ENCODE results near the gene CLEC2L. TPM values are rescaled to one million over a fixed set of nuclear protein-coding genes. Genes with fewer than 3 reads are reported as not detected.
A peak's percentile ranks its signal among the peaks of the same experiment; 100 is the strongest.

Gene CLEC2L
- 2.0 TPM for total RNA-seq

- DNase-seq (ENCODE audit: low spot score in 2 of 2) (peak; percentile 43 to 58), FAIRE-seq (no peak)
Measured at GRCh38 chr7:139523199-139523941, at the start of gene CLEC2L. Gene CLEC2L, plus strand, starts transcription at chr7:139523685. Its CDS starts 243 bp downstream, at chr7:139523928.

GRCh38 chr7:139476139-139476538 lies 47.3 kb upstream of the CLEC2L start:
- FAIRE-seq (no peak), DNase-seq (ENCODE audit: low spot score in 2 of 2) (no peak)

- FAIRE-seq: no peak
Measured at GRCh38 chr7:139476891-139477290, 46.6 kb upstream of the CLEC2L start.

GRCh38 chr7:139479620-139480019 lies 43.9 kb upstream of the CLEC2L start:
- FAIRE-seq (no peak), DNase-seq (ENCODE audit: low spot score in 2 of 2) (no peak)

More at GRCh38 chr7:139476891-139477290, 46.6 kb upstream of the CLEC2L start:
- DNase-seq (ENCODE audit: low spot score in 2 of 2): no peak

GRCh38 chr7:139481364-139481763 lies 42.1 kb upstream of the CLEC2L start:
- no peak for FAIRE-seq
- no peak for DNase-seq (ENCODE audit: low spot score in 2 of 2)

GRCh38 chr7:139482122-139482521 lies 41.4 kb upstream of the CLEC2L start:
- DNase-seq (ENCODE audit: low spot score in 2 of 2): no peak
- FAIRE-seq: no peak

- FAIRE-seq (no peak), DNase-seq (ENCODE audit: low spot score in 2 of 2) (no peak)
Measured at GRCh38 chr7:139482662-139483466, 40.6 kb upstream of the CLEC2L start.

- FAIRE-seq (no peak), DNase-seq (ENCODE audit: low spot score in 2 of 2) (no peak)
Measured at GRCh38 chr7:139487366-139488080, 36.0 kb upstream of the CLEC2L start.

GRCh38 chr7:139488810-139489209 lies 34.7 kb upstream of the CLEC2L start:
- DNase-seq (ENCODE audit: low spot score in 2 of 2): no peak
- no peak for FAIRE-seq

- DNase-seq (ENCODE audit: low spot score in 2 of 2): no peak
Measured at GRCh38 chr7:139490130-139490529, 33.4 kb upstream of the CLEC2L start.

GRCh38 chr7:139492293-139492692 lies 31.2 kb upstream of the CLEC2L start:
- DNase-seq (ENCODE audit: low spot score in 2 of 2): no peak
- FAIRE-seq: no peak

More at GRCh38 chr7:139490130-139490529, 33.4 kb upstream of the CLEC2L start:
- FAIRE-seq: no peak

- FAIRE-seq: no peak
- peak in 1 of 2 donors; percentile 26 for DNase-seq (ENCODE audit: low spot score in 2 of 2)
Measured at GRCh38 chr7:139494835-139495579, 28.5 kb upstream of the CLEC2L start.

- FAIRE-seq (no peak), DNase-seq (ENCODE audit: low spot score in 2 of 2) (no peak)
Measured at GRCh38 chr7:139495580-139496125, 27.8 kb upstream of the CLEC2L start.

- FAIRE-seq: no peak
- no peak for DNase-seq (ENCODE audit: low spot score in 2 of 2)
Measured at GRCh38 chr7:139496528-139496927, 27.0 kb upstream of the CLEC2L start.

- FAIRE-seq (no peak), DNase-seq (ENCODE audit: low spot score in 2 of 2) (no peak)
Measured at GRCh38 chr7:139500770-139501138, 22.7 kb upstream of the CLEC2L start.

GRCh38 chr7:139502226-139502625 lies 21.3 kb upstream of the CLEC2L start:
- FAIRE-seq: no peak
- no peak for DNase-seq (ENCODE audit: low spot score in 2 of 2)

GRCh38 chr7:139505563-139505962 lies 17.9 kb upstream of the CLEC2L start:
- DNase-seq (ENCODE audit: low spot score in 2 of 2) (no peak), FAIRE-seq (no peak)

GRCh38 chr7:139509535-139509934 lies 13.9 kb upstream of the CLEC2L start:
- FAIRE-seq (no peak), DNase-seq (ENCODE audit: low spot score in 2 of 2) (no peak)

GRCh38 chr7:139511315-139511714 lies 12.2 kb upstream of the CLEC2L start:
- DNase-seq (ENCODE audit: low spot score in 2 of 2) (no peak), FAIRE-seq (no peak)

GRCh38 chr7:139515266-139515665 lies 8.2 kb upstream of the CLEC2L start:
- no peak for FAIRE-seq
- no peak for DNase-seq (ENCODE audit: low spot score in 2 of 2)
